Body of pancreas (tissue), 4 donors: ENCODE measurements around the gene DAPK2. TPM values are rescaled to one million over a fixed set of nuclear protein-coding genes. Genes with fewer than 3 reads are reported as not detected.

ENCODE experiments used
- ATAC-seq: fragments of 150-250 bp; one replicate; pipeline ENCODE4 v1.9.1; 2016
- DNase-seq, 4 donors: peaks; one replicate each; pipeline ENCODE4 v3.0.0-alpha.2; 2019
- H3K27ac ChIP-seq, 4 donors: fragments of 200-600 bp; sonication (generic); 1 replicate in 3 of 4; 2 replicates in 1 of 4; pipeline versions ENCODE4 v1.5.1 to v1.6.1; 2016 to 2019; ENCODE audit warnings: mild to moderate bottlenecking in 1 of 4, mixed read lengths in 1 of 4, moderate library complexity in 1 of 4
- H3K27me3 ChIP-seq, 2 donors: fragments of 200-600 bp; sonication (generic); one replicate each; pipeline ENCODE4 v1.6.0; 2016; ENCODE audit warnings: mild to moderate bottlenecking in 1 of 2
- H3K36me3 ChIP-seq, 2 donors: fragments of 200-600 bp; sonication (generic); replicated peaks in 1 of 2; 2 replicates each; pipeline ENCODE4 v1.5.1; 2016; ENCODE audit warnings: low read depth in 2 of 2; ENCODE audit not compliant: insufficient read depth in 1 of 2
- H3K4me1 ChIP-seq: fragments of 200-600 bp; sonication (generic); one replicate; pipeline ENCODE4 v1.6.0; 2016
- H3K4me3 ChIP-seq, 2 donors: fragments of 200-600 bp; sonication (generic); 1 replicate in 1 of 2; 2 replicates in 1 of 2; pipeline ENCODE4 v1.5.1; 2016 to 2019
- H3K9me3 ChIP-seq, 3 donors: fragments of 200-600 bp; sonication (generic); 1 replicate in 2 of 3; 2 replicates in 1 of 3; pipeline ENCODE4 v1.5.1; 2016
- CTCF ChIP-seq, 7 experiments: fragments of 450-650 bp in 4 of 7; fragments of 200-600 bp in 3 of 7; sonication (generic) in 3 of 7; IDR thresholded peaks; one replicate each; pipeline ENCODE4 v1.5.1; 2016 to 2019; ENCODE audit warnings: antibody characterized with exemption in 7 of 7
- POLR2A ChIP-seq, 3 donors: fragments of 450-650 bp; IDR thresholded peaks; one replicate each; pipeline ENCODE4 v1.6.1; 2016; ENCODE audit warnings: antibody characterized with exemption in 3 of 3, mild to moderate bottlenecking in 2 of 3
- WGBS, 2 donors: methylation state at CpG; one replicate each; pipeline ENCODE4 v1.1.5; 2017; 5-methylcytosine and 5-hydroxymethylcytosine counted together
- intact Hi-C: fragments of 100-400 bp; cut with DNase I; formaldehyde crosslinking; loops from one replicate; pipeline ENCODE4 v1.15.1; 2023
- total RNA-seq, 2 donors: library from RNA; depleted of rRNA; stranded (reverse); fragments of >200 nt; gene quantifications; one replicate each; pipeline ENCODE4 v1.1.0, GENCODE V29; 2016

Gene DAPK2
- total RNA-seq, 2 donors from 2014 or later: 2.9 to 5.9 TPM

- Histone ChIP-seq H3K27me3 (no peaks in the 10 kb centered on the region), H3K36me3 (no peaks in the 10 kb centered on the region), H3K9me3 (no peaks in the 10 kb centered on the region), H3K27ac (peak overlapping the region; percentile 62 to 92 (median 83)), H3K4me3 (no peak overlapping the region), H3K4me1 (peaks cover 69% of the 10 kb centered on the region)
- DNase-seq (peak; percentile 26 to 75 (median 52)), ATAC-seq (peak; percentile 65)
- TF ChIP-seq POLR2A (IDR thresholded peaks at IDR 0.05) (no peak), CTCF (IDR thresholded peaks at IDR 0.05) (no peak)
- WGBS, 2 donors: 17 to 31% methylated on average over 2 of the region's 2 CpGs
- intact Hi-C loops: no loop called here
Measured at GRCh38 chr15:64072812-64073211, 26.5 kb upstream of the DAPK2 start.

- TF ChIP-seq POLR2A (IDR thresholded peaks at IDR 0.05) (no peak), CTCF (IDR thresholded peaks at IDR 0.05) (no peak)
- Histone ChIP-seq H3K27me3 (no peaks in the 10 kb centered on the region), H3K4me1 (peaks cover 75% of the 10 kb centered on the region), H3K9me3 (no peaks in the 10 kb centered on the region), H3K36me3 (no peaks in the 10 kb centered on the region), H3K4me3 (no peak overlapping the region), H3K27ac (peak overlapping the region; percentile 76 to 92 (median 83))
- 58 to 60% methylated on average over 4 of the region's 4 CpGs for WGBS, 2 donors
- intact Hi-C loops: no loop called here
- DNase-seq (no peak), ATAC-seq (peak; percentile 25)
Measured at GRCh38 chr15:64071931-64072765, 25.9 kb upstream of the DAPK2 start.

GRCh38 chr15:64070965-64071851 lies 24.9 kb upstream of the DAPK2 start:
- ATAC-seq (peak; percentile 84), DNase-seq (peak; percentile 69 to 84 (median 78))
- peak overlapping the region; percentile 76 to 92 (median 83) for H3K27ac ChIP-seq
- no peak overlapping the region for H3K4me3 ChIP-seq
- no peaks in the 10 kb centered on the region for H3K27me3 ChIP-seq
- intact Hi-C loops: no loop called here
- TF ChIP-seq POLR2A (IDR thresholded peaks at IDR 0.05): peak in 2 of 3 donors; percentile 64 to 67
- TF ChIP-seq CTCF (IDR thresholded peaks at IDR 0.05): no peak
- WGBS, 2 donors: 30 to 38% methylated on average over 5 to 8 of the region's 8 CpGs
- no peaks in the 10 kb centered on the region for H3K9me3 ChIP-seq
- peaks cover 70% of the 10 kb centered on the region for H3K4me1 ChIP-seq
- no peaks in the 10 kb centered on the region for H3K36me3 ChIP-seq

- Histone ChIP-seq H3K4me3 (no peak overlapping the region), H3K9me3 (no peaks in the 10 kb centered on the region), H3K4me1 (peaks cover 65% of the 10 kb centered on the region), H3K27ac (peak overlapping the region in 3 of 4 donors; percentile 78 to 92 (median 88)), H3K36me3 (no peaks in the 10 kb centered on the region), H3K27me3 (no peaks in the 10 kb centered on the region)
- ATAC-seq (no peak), DNase-seq (no peak)
- TF ChIP-seq CTCF (IDR thresholded peaks at IDR 0.05): no peak
- no peak for TF ChIP-seq POLR2A (IDR thresholded peaks at IDR 0.05)
- intact Hi-C loops: no loop called here
- 96 to 98% methylated on average over 3 of the region's 3 CpGs for WGBS, 2 donors
Measured at GRCh38 chr15:64070106-64070505, 23.8 kb upstream of the DAPK2 start.
